Hair follicular keratinocyte (primary cell): Measurements from ENCODE around the gene ZNF165. TPM values are rescaled to one million over a fixed set of nuclear protein-coding genes. Genes with fewer than 3 reads are reported as not detected.

ENCODE experiments used
- total RNA-seq: library from RNA; depleted of rRNA; stranded (reverse); fragments of >200 nt; gene quantifications from 2 replicates; pipeline ENCODE4 v1.2.3, GENCODE V29; 2015

ZNF165 gene
- total RNA-seq = 3.0 and 4.7 TPM in 2 replicates

DNA sequence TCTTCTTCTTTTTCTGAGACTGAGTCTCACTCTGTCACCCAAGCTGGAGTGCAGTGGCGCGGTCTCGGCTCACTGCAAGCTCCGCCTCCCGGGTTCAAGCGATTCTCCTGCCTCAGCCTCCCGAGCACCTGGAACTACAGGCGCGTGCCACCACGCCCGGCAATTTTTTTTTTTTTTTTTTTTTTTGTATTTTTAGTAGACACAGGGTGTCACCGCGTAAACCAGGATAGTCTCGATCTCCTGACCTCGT, at the start of gene ZNF165:
Gene ZNF165, plus strand, starts transcription at position 188 of the 250 bp plus-strand sequence. CDS start 4,913 bp downstream, outside the sequence.

GRCh38 chr6:28124350-28124970, 44.1 kb downstream of the ZNF165 start, which contains the start of gene ZSCAN16:
ZSCAN16 (plus strand) TSS chr6:28124609; CDS start chr6:28125444, 835 bp downstream.

Other genes with a start within 250 kb of the ZNF165 start
- gene OR2B2, start 168.2 kb upstream of the ZNF165 start, total RNA-seq = not detected in 2 replicates
- gene OR2B6, start 123.3 kb upstream of the ZNF165 start, total RNA-seq = not detected in 2 replicates
- gene ZSCAN16, start 44.0 kb downstream of the ZNF165 start, total RNA-seq = 0.30 and 1.5 TPM in 2 replicates
- 5.0 and 6.7 TPM in 2 replicates for gene ZKSCAN8, start 61.3 kb downstream of the ZNF165 start, total RNA-seq
- gene ZSCAN9, start 144.7 kb downstream of the ZNF165 start, total RNA-seq = 4.2 and 6.6 TPM in 2 replicates
- 1.7 and 2.4 TPM in 2 replicates for gene ZKSCAN4, start 171.7 kb downstream of the ZNF165 start, total RNA-seq
- 0.23 and 0.76 TPM in 2 replicates for gene NKAPL, start 178.7 kb downstream of the ZNF165 start, total RNA-seq
- 5.4 and 7.2 TPM in 2 replicates for gene ZSCAN26, start 186.6 kb downstream of the ZNF165 start, total RNA-seq
- 3.5 and 3.9 TPM in 2 replicates for gene PGBD1, start 201.0 kb downstream of the ZNF165 start, total RNA-seq